ENCODE results near the gene LAMA5. TPM values are rescaled to one million over a fixed set of nuclear protein-coding genes. Genes with fewer than 3 reads are reported as not detected.

Gene LAMA5
- total RNA-seq, 1 experiment from 2014 or later: 266 TPM

DNA sequence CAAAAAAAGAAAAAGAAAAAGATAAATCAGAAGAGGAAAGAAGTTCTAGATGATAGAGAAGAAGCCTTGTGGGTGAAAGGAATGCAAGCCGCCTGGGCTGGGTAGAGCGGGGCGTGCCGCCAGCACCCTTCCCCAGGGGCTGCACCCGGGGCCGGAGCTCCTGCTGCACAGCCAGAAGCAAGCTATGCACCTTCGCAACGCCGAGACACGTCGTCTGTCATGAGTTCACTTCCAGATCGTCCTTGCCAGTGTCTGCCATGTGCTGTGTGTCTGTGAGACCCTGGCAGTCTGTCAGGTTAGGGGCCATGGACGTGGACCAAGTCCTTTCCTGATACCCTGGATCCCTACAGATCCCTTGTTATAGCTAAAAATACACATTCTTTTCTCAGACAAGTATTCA is 89.9 kb downstream of the LAMA5 start:
- H3K36me3 Mint-ChIP-seq (ENCODE audit: insufficient read depth, unreplicated experiment): peaks cover 84% of the 10 kb centered on the region
- no peaks in the 10 kb centered on the region for H3K27me3 Mint-ChIP-seq (ENCODE audit: insufficient read depth, unreplicated experiment)
- TF ChIP-seq, protein P1, sequence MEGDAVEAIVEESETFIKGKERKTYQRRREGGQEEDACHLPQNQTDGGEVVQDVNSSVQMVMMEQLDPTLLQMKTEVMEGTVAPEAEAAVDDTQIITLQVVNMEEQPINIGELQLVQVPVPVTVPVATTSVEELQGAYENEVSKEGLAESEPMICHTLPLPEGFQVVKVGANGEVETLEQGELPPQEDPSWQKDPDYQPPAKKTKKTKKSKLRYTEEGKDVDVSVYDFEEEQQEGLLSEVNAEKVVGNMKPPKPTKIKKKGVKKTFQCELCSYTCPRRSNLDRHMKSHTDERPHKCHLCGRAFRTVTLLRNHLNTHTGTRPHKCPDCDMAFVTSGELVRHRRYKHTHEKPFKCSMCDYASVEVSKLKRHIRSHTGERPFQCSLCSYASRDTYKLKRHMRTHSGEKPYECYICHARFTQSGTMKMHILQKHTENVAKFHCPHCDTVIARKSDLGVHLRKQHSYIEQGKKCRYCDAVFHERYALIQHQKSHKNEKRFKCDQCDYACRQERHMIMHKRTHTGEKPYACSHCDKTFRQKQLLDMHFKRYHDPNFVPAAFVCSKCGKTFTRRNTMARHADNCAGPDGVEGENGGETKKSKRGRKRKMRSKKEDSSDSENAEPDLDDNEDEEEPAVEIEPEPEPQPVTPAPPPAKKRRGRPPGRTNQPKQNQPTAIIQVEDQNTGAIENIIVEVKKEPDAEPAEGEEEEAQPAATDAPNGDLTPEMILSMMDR (IDR thresholded peaks at IDR 0.05; ENCODE audit: unreplicated experiment): no peak
- ChIA-PET POLR2A (interaction anchor here (0.5 to 1.2 kb wide), 4 partner anchors 20 to 1265 kb away, joined by 3 read pairs; no protein-coding TSS in a partner anchor), CTCF (interaction anchor here (0.9 to 1.2 kb wide), 2 partner anchors 12 to 91 kb away, joined by 4 to 6 read pairs; no protein-coding TSS in a partner anchor)
- no peak overlapping the region for H3K27ac Mint-ChIP-seq (ENCODE audit: low read depth, unreplicated experiment)
- DNase-seq (ENCODE audit: unreplicated experiment): no peak
- no peak overlapping the region for H3K4me3 Mint-ChIP-seq (ENCODE audit: unreplicated experiment)
- BruUV-seq (replicated peaks): no TSS peak
- H3K9me3 Mint-ChIP-seq (ENCODE audit: unreplicated experiment): no peaks in the 10 kb centered on the region
- intact Hi-C loops (cut with micrococcal nuclease): no loop called here
- no peaks in the 10 kb centered on the region for H3K4me1 Mint-ChIP-seq (ENCODE audit: insufficient read depth, unreplicated experiment)

DNA sequence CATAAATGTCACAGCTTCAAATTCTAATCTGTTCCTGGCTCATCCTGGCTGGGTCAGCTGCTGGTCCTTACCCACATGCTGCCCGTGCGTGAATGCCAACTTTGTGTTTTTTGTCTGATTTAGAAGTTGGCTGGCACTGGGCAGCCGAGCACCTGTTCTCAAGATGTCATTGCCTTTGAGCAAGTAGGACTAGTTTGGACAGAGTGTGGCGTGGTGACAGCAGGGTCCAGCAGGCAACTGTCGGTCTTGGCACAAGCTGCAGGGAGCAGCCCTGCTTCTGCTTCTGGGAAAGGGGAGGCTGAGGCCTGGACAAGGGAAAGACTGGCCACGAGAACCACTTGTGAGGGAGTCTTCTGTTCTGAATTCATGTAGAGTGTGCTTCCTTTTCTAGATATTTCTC is 90.7 kb downstream of the LAMA5 start:
- ChIA-PET CTCF (interaction anchor here (0.7 kb wide), 1 partner anchor 265 kb away, joined by 3 read pairs; no protein-coding TSS in a partner anchor), POLR2A (interaction anchor here (1.2 kb wide), 1 partner anchor 40 kb away, joined by 3 read pairs; no protein-coding TSS in a partner anchor)
- Mint-ChIP-seq H3K9me3 (ENCODE audit: unreplicated experiment) (no peaks in the 10 kb centered on the region), H3K27me3 (ENCODE audit: insufficient read depth, unreplicated experiment) (no peaks in the 10 kb centered on the region), H3K36me3 (ENCODE audit: insufficient read depth, unreplicated experiment) (peaks cover 83% of the 10 kb centered on the region), H3K27ac (ENCODE audit: low read depth, unreplicated experiment) (no peak overlapping the region), H3K4me3 (ENCODE audit: unreplicated experiment) (no peak overlapping the region), H3K4me1 (ENCODE audit: insufficient read depth, unreplicated experiment) (no peaks in the 10 kb centered on the region)
- BruUV-seq (replicated peaks): no TSS peak
- TF ChIP-seq, protein P1 (IDR thresholded peaks at IDR 0.05; ENCODE audit: unreplicated experiment): no peak
- intact Hi-C loops (cut with micrococcal nuclease): no loop called here
- DNase-seq (ENCODE audit: unreplicated experiment): no peak

DNA sequence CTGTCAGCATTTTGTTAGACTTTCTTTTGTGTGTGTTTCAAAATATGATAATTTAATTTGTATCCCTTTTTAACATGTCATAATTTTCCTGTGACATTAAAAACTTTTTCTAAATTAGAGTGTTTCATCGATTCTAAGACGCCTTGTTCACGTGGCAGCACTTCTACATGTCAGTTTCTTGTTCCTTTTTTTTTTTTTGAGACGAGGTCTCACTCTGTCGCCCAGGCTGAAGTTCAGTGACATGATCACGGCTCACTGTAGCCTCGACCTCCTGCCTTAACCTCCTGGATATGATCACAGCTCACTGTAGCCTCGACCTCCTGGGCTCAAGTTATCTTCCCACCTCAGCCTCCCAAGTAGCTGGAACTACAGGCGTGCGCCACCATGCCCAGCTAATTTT is 91.9 kb downstream of the LAMA5 start:
- H3K9me3 Mint-ChIP-seq (ENCODE audit: unreplicated experiment): no peaks in the 10 kb centered on the region
- no peak overlapping the region for H3K27ac Mint-ChIP-seq (ENCODE audit: low read depth, unreplicated experiment)
- ChIA-PET CTCF (interaction anchor here (0.6 to 0.7 kb wide), 2 partner anchors 49 to 113 kb away, joined by 3 read pairs; no protein-coding TSS in a partner anchor), POLR2A (interaction anchor here (0.6 kb wide), 1 partner anchor 148 kb away, joined by 3 read pairs; no protein-coding TSS in a partner anchor)
- DNase-seq (ENCODE audit: unreplicated experiment): no peak
- TF ChIP-seq, protein P1 (IDR thresholded peaks at IDR 0.05; ENCODE audit: unreplicated experiment): no peak
- intact Hi-C loops (cut with micrococcal nuclease): no loop called here
- peaks cover 74% of the 10 kb centered on the region for H3K36me3 Mint-ChIP-seq (ENCODE audit: insufficient read depth, unreplicated experiment)
- BruUV-seq (replicated peaks): no TSS peak
- H3K27me3 Mint-ChIP-seq (ENCODE audit: insufficient read depth, unreplicated experiment): no peaks in the 10 kb centered on the region
- no peak overlapping the region for H3K4me3 Mint-ChIP-seq (ENCODE audit: unreplicated experiment)
- no peaks in the 10 kb centered on the region for H3K4me1 Mint-ChIP-seq (ENCODE audit: insufficient read depth, unreplicated experiment)

DNA sequence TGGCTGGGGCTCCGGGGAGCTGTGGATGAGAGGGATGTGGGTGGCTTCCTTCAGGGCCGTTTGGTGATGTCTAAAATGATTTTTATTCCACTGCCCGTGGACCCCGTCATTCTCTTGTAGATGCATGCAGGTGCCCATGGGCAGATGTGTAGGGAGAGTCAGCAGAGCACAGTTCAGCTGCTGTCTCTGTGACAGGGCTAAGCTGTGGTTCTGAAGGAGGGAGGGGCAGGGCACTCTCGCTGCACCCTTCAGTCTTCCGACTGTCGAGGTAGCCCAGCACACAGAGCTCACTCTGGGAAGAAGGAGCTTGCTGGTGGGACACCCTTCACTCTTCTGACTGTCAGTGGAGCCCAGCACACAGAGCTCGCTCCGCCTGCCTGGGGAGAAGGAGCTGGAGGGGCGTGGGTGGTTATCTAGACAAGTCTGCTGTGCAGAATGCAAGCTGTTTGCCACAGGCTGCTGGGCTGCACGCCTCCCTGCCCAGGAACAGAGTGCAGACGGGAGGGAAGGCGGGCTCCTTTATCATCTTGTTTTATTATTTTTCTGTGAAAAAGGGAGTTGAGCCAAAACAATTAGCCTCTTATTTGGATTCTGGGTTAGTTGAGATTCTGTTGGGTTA is 92.7 kb downstream of the LAMA5 start:
- DNase-seq (ENCODE audit: unreplicated experiment): no peak
- no peak overlapping the region for H3K4me3 Mint-ChIP-seq (ENCODE audit: unreplicated experiment)
- no peaks in the 10 kb centered on the region for H3K9me3 Mint-ChIP-seq (ENCODE audit: unreplicated experiment)
- ChIA-PET CTCF (interaction anchor here (0.6 to 1.0 kb wide), 3 partner anchors 9 to 114 kb away, joined by 3 read pairs; no protein-coding TSS in a partner anchor), POLR2A (no interaction called here)
- H3K4me1 Mint-ChIP-seq (ENCODE audit: insufficient read depth, unreplicated experiment): no peaks in the 10 kb centered on the region
- no TSS peak for BruUV-seq (replicated peaks)
- intact Hi-C loops (cut with micrococcal nuclease): no loop called here
- TF ChIP-seq, protein P1 (IDR thresholded peaks at IDR 0.05; ENCODE audit: unreplicated experiment): no peak
- no peaks in the 10 kb centered on the region for H3K27me3 Mint-ChIP-seq (ENCODE audit: insufficient read depth, unreplicated experiment)
- no peak overlapping the region for H3K27ac Mint-ChIP-seq (ENCODE audit: low read depth, unreplicated experiment)
- peaks cover 66% of the 10 kb centered on the region for H3K36me3 Mint-ChIP-seq (ENCODE audit: insufficient read depth, unreplicated experiment)
